Fibroblast of skin of right biceps (primary cell): ENCODE results near the gene SLC27A5.
"Not testable (repeated sequence)": the region's sequence is repeated elsewhere in the genome, so short reads cannot be mapped to it uniquely, and the experiment has no call there.

Experiments used
- DNase-seq: peaks from one replicate; pipeline ENCODE4 v3.0.0-alpha.2; 2013

SLC27A5 gene

DNA sequence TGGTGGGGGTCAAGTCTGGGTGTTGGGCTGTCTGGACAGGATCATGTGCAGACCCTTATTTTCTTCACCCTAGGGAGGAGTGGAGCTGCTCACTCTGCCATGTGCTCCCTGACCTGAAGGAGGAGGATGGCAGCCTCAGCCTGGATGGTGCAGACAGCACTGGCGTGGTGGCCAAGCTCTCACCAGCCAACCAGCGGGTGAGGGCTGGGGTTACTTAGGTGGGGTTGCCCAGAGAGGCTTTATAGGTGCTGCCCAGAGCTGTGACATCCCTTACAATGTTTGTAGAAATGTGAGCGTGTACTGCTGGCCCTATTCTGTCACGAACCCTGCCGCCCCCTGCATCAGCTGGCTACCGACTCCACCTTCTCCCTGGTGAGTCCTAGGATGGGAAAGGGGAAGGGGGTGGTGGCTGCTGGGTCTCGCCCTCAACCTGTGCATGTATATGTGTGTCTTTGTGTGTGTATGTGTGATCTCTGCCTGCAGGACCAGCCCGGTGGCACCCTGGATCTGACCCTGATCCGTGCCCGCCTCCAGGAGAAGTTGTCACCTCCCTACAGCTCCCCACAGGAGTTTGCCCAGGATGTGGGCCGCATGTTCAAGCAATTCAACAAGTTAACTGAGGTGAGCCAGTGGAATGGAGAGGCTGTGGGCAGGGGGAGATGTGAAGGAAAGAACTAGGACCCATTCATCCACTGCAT, 38.0 kb upstream of the SLC27A5 start:
- DNase-seq, result no peak

DNA sequence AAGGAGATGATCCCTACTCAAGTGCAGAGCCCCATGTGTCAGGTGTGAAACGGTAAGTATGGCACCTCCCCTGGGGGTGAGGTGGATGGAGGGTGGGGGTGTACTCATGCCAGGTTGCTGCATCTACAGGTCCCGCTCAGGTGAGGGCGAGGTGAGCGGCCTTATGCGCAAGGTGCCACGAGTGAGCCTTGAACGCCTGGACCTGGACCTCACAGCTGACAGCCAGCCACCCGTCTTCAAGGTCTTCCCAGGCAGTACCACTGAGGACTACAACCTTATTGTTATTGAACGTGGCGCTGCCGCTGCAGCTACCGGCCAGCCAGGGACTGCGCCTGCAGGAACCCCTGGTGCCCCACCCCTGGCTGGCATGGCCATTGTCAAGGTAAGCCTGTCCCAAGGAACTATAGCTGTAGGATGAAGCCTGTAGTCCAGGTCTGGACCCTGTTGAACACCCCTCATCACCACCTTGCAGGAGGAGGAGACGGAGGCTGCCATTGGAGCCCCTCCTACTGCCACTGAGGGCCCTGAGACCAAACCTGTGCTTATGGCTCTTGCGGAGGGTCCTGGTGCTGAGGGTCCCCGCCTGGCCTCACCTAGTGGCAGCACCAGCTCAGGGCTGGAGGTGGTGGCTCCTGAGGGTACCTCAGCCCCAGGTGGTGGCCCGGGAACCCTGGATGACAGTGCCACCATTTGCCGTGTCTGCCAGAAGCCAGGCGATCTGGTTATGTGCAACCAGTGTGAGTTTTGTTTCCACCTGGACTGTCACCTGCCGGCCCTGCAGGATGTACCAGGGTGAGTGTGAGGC, 37.3 kb upstream of the SLC27A5 start:
- no peak for DNase-seq

DNA sequence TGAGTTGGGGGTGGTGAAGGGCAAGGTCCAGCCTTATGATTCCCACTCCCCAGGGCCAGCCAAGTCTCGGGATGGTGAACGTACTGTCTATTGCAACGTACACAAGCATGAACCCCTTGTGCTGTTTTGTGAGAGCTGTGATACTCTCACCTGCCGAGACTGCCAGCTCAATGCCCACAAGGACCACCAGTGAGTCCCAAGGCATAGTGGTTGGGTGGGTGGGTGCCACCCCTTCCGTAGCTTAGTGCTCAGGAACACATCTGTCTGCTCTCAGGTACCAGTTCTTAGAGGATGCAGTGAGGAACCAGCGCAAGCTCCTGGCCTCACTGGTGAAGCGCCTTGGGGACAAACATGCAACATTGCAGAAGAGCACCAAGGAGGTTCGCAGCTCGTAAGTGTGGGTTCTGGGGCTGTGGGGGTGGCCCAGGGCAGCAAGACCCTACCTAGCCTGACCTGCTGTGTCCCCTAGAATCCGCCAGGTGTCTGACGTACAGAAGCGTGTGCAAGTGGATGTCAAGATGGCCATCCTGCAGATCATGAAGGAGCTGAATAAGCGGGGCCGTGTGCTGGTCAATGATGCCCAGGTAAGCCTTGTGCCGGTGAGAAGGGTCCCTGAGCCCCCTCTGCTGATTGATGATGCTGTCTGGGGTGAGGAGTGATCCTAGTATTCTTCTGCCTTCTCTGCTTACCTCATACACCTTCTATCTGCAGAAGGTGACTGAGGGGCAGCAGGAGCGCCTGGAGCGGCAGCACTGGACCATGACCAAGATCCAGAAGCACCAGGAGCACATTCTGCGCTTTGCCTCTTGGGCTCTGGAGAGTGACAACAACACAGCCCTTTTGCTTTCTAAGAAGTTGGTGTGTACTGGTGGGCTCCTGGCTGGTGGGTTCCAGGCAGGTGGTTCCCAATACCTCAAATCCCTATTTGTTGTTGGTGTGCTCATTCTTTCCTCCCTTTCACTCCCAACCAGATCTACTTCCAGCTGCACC, 35.8 kb upstream of the SLC27A5 start:
- DNase-seq, result no peak

DNA sequence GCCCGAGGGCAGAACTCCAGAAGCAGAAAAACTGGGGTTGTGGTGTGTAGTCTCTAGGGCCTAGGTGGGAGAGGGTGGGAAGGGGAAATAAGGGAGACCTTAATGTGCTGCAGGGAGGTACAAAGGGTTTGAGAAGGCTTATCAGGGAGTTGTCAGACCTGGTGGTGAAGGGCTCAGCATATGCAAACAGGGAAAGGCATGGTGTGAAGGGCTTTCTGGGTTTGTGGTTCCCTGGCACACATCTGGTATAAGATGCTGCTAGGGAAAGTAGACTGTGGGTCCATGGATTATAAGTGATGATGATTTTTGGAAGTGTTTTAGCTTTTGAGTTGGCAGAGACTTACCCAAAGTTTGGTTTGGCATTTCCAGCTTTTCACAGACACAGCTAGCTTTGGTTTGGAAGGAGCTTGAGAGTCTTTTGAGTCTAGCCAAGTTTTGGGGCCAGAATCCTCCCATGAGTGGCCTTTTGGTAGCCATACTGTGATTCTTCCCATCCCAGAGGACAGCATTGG, 34.3 kb upstream of the SLC27A5 start:
- no peak for DNase-seq

DNA sequence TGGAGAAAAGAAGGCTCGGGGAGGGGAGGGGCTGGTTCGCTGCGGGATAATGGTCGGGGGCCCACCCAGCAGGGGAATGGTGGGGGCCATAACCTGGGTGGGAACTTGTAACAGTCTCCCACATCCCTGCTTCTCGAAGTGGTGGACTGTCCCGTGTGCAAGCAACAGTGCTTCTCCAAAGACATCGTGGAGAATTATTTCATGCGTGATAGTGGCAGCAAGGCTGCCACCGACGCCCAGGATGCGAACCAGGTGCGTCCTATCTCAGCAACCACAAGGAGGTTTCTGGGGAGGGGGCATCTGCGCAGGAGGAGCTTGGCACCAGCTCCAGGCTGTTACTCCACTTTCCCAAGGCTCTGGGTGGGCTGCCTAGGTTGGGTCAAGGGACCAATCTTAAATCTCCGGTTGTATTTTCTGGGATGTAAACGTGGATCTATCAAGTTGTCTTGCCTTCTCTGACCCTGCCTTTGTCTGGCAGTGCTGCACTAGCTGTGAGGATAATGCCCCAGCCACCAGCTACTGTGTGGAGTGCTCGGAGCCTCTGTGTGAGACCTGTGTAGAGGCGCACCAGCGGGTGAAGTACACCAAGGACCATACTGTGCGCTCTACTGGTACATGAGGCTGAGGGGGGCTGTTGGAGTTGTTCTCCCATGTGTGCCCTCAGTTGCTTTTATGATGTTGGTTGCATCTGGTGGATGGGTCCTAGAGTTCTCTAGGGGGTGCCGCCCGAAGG, 33.7 kb upstream of the SLC27A5 start:
- DNase-seq, result no peak

DNA sequence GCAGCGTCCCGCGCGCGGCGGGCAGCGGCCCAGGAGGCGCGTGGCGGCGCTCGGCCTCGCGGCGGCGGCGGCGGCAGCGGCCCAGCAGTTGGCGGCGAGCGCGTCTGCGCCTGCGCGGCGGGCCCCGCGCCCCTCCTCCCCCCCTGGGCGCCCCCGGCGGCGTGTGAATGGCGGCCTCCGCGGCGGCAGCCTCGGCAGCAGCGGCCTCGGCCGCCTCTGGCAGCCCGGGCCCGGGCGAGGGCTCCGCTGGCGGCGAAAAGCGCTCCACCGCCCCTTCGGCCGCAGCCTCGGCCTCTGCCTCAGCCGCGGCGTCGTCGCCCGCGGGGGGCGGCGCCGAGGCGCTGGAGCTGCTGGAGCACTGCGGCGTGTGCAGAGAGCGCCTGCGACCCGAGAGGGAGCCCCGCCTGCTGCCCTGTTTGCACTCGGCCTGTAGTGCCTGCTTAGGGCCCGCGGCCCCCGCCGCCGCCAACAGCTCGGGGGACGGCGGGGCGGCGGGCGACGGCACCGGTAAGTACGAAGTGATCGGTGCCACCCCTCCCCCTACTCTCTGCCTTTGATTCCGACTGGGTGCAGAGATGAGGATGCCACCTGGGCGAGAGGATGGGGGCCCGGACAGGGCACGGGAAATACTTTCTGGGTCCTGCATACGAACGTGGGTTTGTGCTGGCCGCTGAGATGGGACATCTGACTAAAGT, 32.9 kb upstream of the SLC27A5 start:
- DNase-seq, result peak; percentile 67

DNA sequence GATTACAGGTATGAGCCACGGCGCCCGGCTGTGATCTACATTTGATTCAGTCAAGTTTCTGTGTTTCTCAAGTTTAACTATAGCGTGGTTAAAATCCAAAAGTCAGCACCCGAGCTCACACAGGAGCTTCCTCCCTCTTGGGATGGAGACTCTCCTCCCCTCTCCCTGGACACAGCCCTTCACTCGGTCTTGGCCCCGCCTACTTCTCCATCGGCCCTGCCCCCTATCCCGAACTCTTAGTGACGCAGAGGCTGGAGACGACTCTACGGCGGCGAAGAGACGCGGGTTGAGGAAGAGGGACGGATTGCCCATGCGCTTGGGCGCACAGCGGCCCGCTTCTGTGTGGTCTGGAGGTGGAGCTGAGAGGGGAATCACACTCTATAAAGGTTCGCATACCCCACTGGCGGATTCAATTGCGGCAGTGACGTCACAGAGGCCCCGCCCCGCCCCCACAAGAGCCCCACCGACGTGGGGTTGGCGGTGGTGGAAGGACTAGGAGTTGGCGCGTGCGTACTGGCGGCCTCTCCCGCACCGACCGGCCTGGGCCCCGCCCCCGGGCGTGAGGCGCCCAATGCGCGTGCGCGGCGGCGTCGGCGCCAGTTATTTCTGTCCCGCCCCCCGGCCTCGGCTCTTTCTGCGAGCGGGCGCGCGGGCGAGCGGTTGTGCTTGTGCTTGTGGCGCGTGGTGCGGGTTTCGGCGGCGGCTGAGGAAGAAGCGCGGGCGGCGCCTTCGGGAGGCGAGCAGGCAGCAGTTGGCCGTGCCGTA, 32.2 kb upstream of the SLC27A5 start, which contains the start of gene TRIM28:
Gene TRIM28 (plus strand): TSS at position 239 of the 765 bp plus-strand sequence. CDS start 694 bp downstream, outside the sequence.
- peak; percentile 100 for DNase-seq

DNA sequence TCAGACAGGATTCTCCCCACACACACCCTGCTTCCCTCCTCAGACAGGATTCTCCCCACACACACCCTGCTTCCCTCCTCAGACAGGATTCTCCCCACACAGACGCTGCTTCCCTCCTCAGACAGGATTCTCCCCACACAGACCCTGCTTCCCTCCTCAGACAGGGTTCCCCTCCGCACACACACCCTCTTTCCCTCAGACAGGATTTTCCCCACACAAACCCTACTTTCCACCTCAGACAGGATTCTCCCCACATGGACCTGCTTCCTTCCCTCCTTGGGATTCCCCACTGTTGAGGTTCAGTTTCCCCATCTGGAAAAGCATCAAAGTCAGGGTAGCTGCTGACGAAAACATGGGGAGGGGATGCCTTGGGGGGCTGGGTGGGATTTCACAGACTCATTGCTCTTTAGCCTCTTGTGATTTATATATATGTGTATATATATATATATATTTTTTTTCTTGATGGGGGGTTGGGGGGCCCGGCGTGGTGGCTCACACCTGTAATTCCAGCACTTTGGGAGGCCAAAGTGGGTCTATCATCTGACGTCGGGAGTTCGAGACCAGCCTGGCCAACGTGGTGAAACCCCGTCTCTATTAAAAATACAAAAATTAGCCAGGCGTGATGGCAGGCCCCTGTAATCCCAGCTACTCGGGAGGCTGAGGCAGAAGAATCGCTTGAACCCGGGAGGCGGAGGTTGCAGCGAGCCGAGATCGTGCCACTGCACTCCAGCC, 31.0 kb upstream of the SLC27A5 start:
- DNase-seq, result not testable (repeated sequence)

DNA sequence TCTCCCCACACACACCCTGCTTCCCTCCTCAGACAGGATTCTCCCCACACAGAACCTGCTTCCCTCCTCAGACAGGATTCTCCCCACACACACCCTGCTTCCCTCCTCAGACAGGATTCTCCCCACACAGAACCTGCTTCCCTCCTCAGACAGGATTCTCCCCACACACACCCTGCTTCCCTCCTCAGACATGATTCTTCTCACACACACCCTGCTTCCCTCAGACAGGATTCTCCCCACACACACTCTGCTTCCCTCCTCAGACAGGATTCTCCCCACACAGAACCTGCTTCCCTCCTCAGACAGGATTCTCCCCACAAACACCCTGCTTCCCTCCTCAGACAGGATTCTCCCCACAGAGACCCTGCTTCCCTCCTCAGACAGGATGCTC, 27.4 kb upstream of the SLC27A5 start:
- DNase-seq, result not testable (repeated sequence)

DNA sequence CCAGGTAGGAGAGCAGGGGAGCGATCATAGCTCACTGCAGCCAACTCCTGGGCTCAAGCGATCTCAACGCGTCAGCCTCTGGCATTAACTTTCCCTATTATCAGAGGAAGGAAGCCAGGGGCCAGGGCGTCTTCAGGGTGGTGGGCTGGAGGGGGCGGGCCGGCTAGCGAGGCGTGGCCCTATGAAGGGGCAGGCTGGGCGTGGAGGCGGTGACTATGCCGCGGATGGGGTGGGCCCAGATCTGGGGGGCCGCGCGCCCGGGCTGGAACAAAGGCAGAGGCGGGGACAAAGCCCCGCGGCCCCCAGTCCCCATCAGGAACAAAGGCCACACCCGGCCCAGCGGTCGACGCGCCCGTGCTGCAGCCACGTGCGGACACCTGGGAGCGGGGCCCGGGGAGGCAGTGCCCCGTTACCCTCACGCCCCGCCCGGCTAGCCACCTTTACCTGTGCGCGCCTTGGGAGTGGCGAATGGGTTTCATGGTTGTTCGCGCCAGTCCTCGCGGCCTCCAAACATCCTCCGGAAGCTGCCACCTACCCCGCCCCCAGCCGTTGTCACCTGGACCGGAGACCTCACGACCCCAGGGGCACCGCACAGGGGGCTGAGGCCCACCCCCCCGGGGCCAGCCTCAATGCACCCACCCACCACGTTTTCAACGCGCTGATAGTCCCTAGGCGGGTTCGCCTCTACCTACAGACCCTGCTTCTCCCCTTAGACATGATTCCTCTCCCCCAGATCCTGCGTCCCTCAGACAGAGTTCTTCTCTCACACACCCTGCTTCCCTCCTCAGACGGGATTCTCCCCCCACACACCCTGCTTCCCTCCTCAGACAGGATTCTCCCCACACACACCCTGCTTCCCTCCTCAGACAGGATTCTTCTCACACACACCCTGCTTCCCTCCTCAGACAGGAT, 26.7 kb upstream of the SLC27A5 start:
- no peak for DNase-seq

DNA sequence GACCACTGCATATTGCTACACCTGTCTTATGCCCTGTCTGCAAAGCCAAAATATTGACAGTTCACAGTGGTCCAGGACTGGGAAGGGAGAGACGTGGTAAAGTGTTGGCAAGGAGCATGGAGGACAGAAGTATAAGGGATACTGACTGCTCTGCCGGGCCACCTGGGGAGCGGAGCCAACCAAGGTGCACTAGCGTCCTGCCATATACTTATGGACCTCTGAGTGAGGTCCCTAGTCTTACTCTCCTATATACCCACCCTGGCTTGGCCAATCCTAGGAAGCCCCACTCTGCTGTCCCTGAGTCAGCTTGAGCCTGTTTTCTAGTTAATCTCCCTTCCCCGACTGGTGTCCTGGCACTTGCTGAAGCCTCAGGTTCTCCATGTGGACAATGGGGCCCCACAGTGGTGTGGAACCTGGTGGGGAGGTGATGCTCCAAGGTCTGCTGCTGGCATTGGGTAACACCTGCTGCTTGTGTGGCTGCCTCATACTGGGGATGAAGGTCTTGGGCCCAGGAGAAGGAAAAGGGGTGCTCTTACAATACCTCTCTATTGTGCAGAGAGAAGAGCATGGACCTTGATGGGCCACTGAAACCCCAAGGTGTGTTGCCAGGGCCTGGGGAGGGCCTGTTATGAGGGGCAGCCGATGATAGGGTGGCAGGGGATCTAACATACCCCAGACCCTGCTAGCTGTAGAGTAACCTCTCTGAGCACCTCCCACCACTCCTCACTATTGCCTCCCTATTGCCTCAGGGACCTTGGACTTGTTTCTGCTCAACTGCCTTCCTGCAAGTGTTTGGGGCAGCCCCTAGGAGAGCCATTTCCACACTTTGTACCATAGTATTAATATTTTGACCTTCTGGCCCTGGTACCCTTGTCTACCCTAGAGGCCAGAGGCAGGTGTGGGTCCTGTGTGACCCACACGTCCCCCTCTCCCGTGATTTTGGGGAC, 25.3 kb upstream of the SLC27A5 start:
- DNase-seq, result no peak

DNA sequence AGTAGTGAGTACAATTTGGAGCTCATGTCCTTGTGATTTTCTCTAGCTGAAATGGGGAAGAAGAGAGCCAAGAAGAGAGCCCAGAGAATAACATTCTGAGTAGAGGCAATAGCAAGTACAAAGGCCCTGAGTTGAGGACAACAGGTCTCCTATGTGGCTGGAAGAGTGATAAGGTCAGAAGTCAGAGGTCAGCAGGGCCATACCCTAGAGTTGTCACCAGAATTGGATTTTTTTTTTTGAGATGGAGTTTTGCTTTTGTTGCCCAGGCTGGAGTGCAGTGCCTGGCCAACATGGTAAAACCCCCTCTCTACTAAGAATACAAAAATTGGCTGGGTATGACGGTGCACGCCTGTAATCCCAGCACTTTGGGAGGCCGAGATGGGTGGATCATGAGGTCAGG, 24.1 kb upstream of the SLC27A5 start:
- DNase-seq, result no peak

DNA sequence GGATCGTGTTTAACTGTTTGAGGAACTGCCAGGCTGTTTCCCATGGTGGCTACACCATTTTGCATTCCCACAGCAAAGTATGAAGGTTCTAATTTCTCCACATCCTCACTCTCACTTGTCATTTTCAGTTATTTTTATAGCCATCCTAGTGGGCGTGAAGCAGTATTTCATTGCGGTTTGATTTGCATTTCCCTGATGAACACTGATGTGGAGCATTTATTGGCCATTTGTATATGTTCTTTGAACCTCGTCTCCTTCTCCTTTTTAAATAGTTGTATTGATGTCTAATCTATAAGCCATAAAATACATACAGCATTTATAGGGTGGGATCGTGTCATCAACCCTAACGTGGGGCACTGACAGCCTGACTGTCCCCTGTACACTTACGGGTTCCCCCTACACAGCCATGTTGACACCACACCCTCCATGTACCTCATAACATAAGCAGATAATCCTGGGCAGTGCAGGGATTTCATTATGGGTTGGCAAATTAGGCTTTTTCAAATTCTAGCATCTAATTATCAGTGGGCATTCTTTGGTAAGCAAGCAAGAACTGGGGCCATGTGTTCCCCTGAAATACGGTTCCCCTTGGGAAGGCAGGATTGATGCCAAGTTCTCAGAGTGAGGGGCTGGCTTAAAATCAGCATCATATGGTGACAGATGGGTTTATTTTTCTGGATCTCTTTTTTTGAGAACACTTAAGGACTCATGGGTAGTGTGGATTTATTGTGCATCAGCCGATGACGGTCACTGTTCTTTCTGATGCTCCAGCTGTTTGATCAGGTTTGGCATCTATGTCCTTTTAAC, 19.4 kb upstream of the SLC27A5 start:
- no peak for DNase-seq

DNA sequence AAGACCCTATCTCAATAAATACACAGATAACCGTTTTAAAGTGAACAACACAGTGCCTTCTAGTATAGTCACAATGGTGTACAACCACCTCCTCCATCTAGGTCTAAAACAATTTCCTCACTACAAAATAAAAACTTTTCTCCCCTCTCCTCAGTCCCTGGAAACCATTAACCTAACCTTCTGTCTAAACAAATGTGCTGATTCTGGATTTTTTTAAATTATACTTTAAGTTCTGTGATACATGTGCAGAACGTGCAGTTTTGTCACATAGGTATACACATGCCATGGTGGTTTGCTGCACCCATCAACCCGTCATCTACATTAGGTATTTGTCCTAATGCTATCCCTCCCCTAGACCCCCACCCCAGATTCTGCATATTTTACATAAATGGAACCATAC, 17.6 kb upstream of the SLC27A5 start:
- no peak for DNase-seq

DNA sequence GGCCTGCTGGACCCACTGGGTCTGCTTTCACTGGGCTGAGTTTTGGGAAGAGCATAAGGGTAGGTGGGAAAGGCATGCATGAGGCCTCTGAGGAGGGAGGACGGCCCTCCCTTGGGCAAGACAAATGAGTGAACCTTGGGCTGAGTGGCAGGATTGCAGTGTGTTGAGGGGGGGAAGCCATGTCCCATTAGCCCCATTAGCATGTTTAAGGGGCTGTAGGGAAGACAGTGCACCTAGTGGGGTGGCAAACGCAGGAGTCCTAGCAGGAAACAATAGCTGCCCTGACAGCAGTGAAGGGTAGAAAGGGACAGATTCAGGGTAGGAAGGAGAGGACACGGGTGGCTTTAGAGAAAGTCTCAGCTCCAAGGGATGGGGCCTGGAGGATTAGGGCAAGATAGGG, 10.9 kb upstream of the SLC27A5 start:
- DNase-seq, result no peak

DNA sequence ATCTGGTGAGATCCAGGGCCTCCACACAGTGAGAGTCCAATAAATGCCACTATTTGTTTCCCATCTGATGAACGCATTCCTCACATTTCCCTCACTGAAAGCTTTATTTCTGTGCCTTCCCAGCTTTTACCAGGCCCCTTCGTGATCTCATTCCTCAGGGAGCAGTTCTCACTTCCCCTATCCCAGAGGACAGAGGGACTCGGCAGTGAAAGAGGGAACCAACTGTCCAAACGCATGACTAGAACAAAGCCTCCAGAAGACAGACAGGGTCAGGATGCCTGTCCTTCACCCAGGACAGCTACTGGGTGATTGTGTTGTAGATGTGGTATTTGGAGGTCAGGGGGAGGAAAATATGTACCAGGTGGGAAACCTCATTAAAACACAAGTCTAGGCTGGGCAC, 9.9 kb upstream of the SLC27A5 start:
- no peak for DNase-seq

DNA sequence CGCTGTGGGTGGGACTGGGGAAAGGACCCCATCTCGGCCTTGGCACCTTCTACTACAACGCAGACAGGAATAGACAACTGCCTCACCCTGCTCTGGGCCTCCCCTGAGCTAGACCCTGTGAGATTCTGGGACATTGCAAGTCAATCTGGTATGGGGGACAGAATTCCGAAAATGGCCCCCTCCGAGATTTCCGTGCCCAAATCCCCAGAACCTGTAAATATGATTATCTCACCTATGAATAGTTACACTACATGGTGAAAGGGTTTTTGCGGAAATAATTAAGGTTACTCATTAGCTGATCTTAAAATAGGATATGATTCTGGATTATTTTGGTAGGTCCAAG, 8.4 kb upstream of the SLC27A5 start:
- no peak for DNase-seq
